GM18526 (cell line): Measurements from ENCODE around the gene MBP.

Source experiments
- POLR2A ChIP-seq: IDR thresholded peaks from 3 replicates; pipeline ENCODE4 v1.6.1; 2011; ENCODE audit not compliant: insufficient read length; ENCODE audit errors: extremely low read depth

Gene MBP

DNA sequence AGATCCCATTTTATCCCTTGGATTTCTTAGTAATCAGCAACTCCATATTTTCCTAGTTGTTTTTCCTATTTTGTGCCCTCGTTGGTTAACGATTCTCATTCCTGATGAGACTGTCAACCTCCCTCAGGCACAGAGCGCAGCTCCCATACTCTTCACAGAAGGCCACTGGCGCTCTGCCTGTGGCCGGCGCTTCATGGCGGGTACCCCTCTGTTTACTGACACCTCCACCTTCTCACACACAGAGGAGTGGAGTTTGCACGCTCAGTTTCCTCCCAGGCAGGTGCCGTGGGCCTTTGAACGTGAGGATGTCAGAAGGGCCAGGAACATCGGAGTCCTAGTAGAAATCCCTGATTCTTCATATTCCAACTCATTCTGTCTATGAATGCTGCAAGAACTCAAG is 139.0 kb downstream of the MBP start:
- TF ChIP-seq POLR2A, result no peak

DNA sequence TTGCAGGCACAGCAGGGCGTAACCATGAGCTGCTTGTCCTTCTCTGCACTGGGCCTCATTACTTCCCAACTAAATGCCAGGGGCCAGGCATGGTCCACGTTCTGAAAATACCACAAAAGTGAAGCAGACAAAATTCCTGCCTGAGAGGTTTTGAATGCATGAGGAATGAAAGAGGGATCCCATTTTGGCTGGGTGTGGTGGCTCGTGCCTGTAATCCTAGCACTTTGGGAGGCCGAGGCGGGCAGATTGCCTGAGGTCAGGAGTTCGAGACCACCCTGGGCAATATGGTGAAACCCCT is 139.5 kb downstream of the MBP start:
- no peak for TF ChIP-seq POLR2A

DNA sequence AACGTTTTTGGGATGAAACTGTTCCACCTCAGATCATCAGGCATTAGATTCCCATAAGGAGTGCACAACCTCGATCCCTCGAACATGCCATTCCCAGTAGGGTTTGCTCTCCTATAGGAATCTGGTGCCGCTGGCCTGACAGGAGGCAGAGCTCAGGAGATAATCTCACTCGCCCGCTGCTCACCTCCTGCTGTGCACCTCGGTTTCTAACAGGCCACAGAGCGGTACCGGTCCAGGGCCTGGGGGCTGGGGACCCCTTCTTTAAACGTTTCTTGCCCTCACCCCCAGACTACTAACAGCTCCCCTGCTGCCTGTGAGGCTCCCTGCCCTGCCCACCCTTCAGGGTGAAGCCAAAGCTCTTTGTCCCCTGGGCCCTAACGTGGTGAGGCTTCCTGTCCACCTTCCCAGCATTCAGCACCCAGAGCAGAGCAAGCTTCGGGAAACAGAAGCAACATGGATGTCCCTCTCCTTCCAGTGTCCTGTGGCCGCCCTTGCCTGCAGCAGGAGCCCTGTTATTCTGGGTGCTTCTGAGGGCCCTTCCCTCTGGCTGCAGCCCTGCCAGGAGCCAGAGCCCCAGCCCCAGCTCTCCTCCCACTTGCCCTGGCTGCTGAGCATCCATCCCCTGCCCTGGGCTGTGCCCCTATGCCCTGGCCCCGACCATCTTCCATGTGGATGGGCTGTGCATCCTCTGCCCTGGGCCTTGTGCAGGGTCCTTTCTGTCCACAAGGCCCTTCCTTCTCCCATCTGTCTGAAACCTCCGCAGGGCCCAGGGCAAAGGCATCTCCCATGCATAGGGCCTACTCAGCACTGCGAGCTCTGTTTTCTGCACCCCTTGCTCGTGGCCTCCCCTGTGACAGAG is 140.1 kb downstream of the MBP start:
- no peak for TF ChIP-seq POLR2A

DNA sequence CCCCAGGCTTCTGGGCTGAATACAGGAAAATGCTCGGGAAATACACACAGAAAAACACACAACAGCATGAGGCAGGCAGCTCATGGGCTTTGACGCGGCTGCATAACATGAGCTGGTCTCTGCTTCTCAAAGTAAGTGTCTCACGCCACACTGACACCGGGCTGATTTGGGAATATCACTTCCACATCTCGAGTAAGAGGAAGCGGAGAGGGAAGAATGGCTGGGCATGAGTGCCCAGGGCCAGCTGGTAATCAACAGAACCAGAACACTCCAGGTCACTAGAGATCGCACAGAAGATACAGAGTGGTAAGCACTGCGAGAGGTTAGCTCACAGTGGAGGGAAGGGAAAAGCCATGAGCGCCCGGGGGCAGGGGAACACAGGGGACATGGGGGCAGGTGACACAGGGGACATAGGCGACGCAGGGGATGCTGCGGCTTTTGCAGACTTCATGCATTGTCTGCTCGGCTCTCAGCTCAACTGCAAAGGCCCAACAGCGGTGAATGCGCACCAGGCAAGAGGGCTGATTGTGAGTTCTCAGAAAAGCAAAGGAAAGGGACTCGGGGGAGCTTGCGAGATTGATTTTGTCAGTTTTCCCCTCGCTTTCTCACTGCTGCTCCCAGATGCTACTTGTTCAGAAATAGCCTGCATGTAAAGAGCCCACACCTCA is 141.4 kb downstream of the MBP start:
- TF ChIP-seq POLR2A, result no peak

DNA sequence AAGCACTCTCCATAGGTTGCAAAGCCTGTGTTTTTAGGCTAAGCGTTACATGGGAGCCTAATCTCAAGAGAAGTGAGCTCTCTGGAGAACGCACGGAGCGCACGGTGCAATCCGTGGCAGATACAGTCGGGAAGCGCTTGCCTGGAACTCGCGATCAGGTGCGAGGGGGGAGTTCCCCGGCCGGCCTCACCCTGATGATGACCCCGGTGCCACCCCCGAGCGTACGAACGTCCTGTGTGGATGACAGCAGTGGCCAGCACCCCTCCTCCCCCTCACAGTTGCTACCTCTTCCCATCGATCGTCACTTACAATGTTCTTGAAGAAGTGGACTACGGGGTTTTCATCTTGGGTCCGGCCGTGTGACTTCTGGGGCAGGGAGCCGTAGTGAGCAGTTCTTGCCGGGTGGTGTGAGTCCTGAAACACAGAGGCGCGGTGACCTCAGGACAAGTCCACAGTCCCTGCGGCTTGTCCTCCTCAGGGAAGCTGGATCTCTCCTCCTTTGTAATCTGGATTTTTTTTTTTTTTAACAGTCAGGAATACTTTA is 142.9 kb downstream of the MBP start:
- TF ChIP-seq POLR2A, result no peak

DNA sequence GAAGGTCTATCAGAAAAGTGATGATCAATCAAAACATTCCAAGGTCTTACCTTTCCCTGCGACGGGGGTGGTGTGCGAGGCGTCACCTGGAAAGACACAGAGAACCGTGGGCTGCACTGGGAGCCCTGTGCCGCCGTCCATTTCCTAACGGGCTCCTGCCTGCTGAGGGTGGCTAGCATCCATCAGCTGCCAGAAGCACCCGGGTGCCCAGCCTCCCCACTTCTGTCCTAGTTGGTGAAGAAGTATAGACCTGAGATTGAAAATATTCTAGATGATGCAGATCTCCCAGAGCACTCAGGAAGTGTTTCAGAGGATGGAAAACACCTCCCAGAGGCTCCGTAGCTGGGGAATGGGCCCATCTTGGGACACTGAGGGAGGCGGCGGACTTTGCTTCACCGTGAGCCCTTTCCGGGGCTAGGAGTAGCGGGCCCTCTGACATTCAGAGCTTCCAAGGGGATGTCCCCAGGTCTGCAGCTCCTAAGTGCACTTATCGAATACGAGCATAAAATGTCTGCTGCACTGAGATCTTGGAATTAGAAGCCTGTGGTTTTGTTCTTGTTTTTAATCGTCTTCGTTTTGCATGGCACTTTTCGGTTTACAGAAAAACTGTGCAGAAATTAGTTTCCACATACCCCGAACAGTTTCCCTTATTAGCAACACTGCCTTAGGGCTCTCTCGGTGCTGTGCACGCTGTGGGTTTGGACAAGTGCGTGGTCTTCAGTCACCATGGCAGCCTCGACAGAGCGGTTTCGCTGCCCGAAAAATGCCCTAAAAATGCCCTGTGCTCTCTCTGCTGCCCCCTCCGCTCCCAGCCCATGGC is 143.5 kb downstream of the MBP start:
- TF ChIP-seq POLR2A, result no peak

DNA sequence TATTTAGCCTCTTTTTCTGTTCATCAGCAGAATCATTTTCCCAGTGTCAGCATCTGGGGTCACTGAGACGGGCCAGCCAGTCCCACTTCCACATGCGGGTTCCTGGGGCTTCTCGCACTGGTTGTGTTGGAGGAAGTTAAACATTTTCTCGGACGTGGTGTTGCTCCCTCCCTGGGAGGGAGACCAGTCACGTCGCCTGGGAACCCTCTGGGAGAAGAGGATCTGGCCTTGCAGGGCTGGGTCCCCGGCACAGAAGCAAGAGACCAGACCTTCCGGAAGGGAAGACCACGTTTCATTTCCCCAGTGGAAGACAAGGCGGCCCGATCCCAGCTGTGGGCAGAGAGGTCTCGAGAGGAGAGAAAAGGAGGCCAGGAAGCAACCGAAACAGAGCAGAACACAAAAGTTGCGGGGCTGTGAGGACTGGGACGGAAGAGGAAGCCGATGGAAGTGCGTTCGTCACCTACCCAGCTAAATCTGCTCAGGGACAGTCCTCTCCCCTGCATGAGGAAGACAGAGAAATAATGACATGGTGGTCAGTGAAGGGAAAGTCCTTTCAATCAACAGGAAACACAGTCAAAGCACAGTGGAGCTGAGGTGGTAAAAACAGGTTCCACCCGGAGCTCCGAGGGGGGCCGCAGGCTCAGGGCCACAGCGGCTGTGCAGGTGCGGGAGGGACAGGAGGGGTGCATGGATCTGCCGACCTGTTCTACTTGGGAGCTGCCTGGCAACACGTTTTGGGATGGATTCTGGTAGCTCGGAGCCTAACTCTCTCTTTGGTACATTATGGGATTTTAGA is 144.4 kb downstream of the MBP start:
- no peak for TF ChIP-seq POLR2A

DNA sequence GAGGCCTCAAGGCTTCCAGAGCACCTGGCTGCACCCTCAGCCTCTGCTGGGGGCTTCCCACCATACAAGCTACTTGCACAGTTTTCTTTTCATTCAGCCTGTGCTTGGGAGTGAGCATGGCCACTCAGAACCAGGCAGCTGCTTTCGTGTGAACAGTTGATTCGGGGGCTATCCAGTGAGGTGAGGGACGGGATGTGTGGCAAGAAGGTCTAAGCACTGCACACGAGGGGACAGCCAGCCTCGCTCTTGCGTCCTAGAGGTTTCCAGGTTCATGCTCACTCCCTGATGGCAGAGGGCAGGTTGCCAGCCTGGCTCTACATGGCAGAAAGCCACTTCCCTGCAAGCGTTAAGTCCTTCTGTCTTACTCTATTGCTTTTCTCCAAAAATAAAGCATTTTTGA is 146.2 kb downstream of the MBP start:
- no peak for TF ChIP-seq POLR2A

DNA sequence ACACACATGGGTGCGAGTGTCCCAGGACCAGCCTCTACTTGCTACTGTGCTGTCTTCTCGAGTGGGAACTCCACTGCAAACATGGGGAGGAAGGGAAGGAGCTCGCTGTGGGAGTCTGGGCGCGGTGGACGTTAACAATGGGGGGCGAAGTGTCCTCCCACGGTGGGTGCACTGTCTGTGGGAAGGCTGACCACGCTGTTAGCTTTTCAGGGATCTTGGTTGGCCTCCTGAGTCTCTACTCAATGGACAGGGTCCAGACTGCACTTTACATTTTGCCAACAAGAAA is 146.7 kb downstream of the MBP start:
- no peak for TF ChIP-seq POLR2A

DNA sequence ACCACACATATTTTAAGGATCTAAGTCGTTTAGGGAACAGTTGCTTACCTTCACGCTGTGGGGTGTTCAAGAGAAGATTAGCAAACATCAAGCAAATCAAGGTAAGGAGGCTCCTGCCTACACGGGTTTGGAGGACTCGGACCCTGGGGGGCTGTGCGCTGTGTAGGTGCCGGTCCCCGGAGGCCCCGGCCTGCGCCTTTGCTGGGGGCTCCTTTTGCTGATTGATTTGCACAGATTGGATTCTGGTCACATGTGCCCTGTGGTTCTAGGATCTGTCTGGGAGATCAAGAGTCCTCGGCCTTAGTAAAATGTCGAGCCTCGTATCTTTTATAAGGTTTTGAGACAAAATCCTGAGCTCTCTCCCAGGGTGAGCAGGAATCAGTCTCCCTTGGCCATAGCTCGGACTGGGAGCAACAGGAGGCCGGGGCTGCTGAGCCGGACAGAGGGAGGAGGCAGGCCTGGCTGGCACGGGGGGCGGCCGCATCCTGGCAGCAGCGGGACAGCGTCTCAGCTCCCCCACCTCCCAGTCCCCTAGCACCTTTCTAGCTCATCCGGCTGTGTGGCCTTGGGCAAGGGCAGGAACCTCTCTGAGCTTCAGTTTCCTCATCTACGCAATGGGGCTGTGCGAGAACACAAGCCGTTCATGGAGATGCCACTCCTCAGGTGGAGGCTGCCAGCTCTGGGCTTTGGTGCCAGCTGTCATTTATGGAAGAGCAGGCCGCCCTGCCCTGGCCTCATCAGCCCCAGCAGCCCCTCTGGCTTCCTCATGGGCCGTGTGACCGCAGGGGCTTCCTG is 147.2 kb downstream of the MBP start:
- no peak for TF ChIP-seq POLR2A

DNA sequence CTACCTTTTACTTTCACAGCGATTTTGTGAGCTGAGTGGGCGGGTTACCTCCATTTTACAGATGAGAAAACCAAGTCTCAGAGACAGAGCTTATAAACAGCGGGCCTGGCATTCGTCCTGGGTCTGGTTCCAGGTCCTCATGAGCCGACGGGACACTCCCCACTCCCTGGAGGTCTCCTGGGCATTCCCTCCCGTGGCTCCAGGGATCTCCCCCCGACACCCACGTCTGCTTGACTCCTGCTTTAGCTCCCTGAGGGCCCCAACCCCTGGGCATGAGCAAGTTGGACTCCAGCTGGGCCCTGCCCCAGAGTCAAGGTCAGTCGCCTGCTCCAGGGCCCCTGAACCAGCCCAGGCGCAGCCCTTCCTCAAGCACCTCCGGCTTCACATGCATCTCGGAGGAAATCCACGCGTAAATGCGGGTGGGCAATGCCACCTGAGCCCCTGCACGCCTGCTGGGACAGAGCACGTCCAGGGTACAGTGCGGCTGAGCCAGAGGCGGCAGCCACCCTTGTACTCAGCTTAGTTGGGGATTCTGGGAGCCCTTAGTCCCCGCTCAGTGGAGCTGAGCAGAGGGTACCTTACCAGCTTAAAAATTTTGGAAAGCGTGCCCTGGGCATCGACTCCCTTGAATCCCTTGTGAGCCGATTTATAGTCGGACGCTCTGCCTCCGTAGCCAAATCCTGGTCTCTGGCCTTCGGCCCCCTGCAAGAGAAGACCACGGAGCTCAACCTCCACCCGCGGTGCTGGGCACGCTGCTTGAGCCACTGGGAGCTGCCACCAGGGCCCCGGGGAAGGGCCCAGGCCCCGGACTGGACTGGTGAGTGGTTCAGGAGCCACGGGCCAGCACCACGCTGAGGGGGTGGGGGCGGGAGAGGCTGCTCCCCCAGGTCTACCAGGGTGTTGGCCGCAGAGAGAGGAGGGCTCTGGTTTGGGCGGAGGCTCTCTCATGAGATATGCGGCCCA is 148.1 kb downstream of the MBP start:
- TF ChIP-seq POLR2A, result no peak

DNA sequence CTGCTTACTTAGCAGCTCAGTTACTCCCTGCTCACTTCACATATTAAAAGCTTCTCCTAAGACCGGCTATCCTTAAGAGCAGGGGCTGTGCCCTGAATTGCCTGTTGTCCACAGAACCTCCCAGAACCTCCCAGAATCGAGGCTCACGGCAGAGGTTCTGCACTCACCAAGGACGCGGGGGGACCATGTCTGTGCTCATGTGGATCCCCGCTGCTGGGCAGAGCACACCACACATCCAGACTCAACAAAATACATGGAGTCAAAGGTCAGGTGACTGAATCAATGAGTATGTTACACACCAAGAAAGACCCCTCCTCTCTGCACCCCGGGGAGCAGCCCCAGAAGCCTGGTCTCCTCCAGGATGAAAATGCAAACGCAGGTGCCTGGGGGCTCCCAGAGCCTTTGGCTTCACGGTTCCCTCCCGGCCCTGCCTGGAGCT is 149.0 kb downstream of the MBP start:
- no peak for TF ChIP-seq POLR2A

DNA sequence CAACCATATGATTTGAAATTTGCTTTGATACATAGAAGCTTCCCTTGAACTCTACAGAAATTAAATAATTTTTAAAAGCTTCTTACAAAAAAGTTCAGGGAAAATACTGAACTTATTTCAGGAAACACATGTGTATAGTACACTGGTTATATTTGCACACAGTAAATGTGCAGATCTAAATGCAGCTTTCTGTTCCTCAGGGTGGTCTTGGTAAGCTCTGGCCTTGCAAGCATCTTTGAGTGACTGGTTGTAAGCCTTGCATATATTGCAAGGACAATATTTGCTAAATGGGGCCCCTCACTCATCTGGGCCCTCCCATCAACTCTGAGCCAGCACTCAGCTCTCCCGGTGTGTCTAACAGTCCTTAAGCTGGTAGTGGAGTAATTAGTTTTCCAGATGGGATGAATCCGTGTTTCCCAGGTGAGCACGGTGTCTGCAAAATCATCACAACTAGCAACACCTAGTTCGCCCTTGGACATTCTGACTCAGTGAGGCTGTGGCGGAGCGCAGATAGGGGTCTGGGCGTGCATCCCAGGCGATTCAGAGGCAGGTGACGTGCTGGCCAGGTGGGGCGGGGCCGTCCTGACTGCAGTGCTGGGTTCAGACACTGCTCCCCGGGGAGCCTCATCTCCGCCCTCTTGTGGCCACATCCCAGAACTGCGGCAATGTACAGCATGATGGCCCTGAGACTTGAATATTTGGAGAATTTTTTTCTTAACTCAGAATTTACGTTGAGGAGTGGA is 149.6 kb downstream of the MBP start:
- no peak for TF ChIP-seq POLR2A

DNA sequence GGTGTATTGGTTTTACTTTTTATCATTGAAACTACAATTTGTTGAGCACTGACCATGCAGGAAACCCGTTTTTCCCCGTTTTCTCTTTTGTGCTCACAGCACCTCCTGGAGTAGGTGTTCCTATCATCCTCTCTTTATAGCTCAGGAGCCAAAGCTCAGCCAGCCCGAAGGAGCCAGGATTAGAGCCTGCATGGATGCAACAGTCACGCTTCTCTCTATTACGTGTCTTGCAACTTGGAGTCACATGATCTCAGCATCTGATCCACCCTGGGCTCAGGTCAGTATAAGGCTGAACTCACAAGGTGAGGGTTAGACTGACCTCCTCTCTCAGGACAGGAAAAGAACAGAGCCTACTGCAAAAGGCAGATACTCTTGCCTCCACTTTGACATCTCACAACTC is 150.5 kb downstream of the MBP start:
- TF ChIP-seq POLR2A, result no peak
